GM18519 (cell line): Measurements from ENCODE around the gene ELAVL1.
"Not testable (repeated sequence)": the region's sequence is repeated elsewhere in the genome, so short reads cannot be mapped to it uniquely, and the experiment has no call there.

Source experiments
- ATAC-seq: cut with Tn5 transposase; IDR thresholded peaks from one replicate; pipeline ENCODE4 v1.9.1; 2021; ENCODE audit warnings: mild to moderate bottlenecking, moderate library complexity; ENCODE audit not compliant: unreplicated experiment, low FRiP score

ELAVL1 gene

DNA sequence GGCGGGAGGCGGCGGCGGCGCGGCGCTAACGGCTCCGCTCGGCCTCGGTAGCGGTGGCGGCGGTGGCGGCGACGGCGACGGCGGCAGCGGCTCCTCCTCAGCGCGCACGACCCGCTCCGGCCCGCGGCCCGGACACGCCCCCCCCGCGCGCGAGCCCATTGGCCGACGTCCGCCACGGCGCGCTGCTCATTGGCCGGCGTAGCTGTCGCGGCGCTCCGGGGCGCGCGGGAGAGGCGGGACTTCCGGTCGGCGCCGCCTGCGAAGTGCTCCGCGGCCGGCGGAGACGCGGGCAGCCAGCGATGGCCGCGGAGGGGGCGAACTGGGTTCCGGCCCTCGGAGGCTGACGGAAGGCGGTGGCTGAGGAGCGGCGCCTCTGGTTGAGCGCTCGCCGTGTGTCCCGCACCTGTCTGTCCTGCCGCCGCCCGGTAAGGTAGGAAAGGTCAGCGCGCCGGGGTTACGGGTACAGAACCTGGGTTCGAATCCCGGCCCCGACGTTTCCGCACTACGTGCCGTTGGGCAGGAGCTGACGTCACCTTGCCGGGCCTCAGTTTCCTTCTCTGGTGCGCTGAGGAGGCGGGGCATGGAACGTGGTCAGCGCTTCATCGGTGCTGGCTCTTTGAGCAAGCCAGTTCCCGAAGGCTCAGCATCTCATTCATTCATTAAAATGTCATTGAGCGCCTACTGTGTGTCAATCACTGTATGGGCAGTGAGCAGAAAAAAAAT is at the start of gene ELAVL1:
Gene ELAVL1 (minus strand): TSS at position 108 of the 723 bp plus-strand sequence. CDS start 13,826 bp downstream, outside the sequence.
- ATAC-seq: no peak

DNA sequence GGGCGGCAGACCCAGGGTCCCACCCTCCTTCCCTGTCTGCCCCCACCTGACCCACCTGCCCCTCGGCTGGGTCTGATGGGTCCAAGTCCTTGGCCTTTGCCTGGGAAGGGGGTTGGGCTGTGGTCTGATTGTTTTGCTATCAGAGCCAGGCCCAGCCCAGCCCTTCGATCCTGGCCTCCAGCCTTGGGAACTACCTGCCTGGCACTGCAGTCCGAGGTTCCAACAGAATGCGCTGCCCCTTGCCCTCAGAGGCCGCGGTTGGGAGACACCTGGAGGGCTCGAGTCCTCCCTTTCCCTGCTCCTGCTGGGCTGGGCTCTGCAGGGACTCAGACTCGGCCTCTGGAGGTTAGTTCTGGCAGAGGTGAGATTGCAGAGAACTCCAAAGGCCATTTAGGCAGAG is 48.7 kb upstream of the ELAVL1 start:
- no peak for ATAC-seq

DNA sequence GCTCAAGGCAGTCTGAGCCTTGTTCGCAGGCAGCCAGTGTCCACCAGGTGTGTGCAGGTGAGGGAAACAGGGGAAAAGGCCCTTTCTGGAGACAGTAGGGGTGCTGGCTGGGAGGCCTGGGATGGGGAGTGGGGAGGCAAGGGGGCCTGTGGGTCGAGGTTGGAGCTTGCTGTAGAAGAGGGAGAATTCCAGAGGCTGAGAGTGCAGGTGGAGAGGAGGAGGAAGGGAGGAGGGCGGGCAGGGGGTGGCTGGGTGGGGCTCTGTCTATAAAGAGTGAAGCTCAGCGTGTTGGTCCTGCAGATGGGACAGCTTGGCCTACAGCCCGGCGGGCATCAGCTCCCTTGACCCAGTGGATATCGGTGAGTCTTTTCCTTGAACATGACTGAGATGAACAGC is 47.0 kb upstream of the ELAVL1 start, which contains the start of gene CCL25:
Gene CCL25 (plus strand): TSS at position 297 of the 396 bp plus-strand sequence. CDS start 290 bp downstream, outside the sequence.
- ATAC-seq: no peak

DNA sequence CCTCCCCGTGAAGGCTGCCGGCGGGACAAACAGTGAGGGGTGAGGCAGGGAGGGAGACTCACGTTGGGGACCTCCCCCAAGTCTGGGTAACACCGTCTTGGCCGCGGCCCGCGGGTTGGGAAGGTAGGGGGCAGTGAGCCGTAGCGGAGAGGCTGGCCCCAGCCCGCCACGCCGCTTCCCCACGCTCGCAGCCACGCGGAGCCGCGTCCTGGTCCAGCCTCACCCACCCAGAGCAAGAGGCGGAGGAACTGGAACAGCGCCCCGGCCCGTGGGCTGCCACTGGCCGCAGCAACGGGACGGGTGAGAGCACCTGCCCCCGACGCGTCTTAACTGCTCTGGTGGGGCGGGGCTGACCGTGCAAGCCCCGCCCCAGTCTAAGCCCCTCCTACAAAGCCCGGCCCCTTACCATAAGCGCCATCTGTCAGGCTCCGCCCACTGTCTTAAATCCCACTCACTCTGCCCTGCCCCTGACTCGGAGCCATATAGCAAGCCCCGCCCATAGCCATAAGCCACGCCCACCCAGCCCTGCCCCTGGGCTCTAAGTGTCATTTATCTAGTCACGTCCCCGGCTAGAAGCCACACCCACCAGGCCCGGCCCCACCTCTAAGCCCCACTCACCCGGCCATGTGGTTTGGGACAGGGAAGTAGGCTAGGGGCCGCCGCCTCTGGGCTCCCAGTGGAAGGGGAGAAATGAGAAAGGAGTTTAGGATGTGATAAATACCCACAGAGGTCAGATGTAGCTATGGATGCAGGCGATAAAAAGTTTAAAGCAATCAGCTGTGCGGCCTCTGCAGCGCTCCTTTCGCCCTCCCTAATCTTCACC is 45.0 kb upstream of the ELAVL1 start:
- ATAC-seq: no peak

DNA sequence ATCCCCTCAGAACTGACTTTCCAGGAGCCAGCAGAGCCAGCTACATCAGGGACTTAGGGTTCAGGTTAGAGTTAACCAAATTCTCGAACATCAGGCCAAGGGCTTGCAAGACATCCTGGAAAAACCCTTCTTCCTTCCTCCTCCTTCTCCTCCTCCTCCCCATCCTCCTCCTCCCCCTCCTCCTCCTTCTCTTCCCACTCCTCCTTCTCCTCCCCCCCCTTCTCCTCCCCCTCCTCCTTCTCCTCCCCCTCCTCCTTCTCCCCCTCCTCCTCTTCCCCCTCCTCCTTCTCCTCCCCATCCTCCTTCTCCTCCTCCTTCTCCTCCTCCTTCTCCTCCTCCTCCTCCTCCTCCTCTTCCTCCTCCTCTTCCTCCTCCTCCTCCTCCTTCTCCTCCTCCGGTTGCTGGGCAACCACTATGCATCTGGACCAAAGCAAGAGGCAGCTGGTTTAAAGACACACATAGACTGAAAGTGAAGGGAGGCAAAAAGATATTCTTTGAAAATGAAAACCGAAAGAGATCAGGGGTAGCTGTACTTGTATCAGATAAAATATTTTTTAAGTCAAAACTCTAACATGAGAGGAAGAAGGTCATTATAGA is 41.2 kb upstream of the ELAVL1 start:
- ATAC-seq: no peak

DNA sequence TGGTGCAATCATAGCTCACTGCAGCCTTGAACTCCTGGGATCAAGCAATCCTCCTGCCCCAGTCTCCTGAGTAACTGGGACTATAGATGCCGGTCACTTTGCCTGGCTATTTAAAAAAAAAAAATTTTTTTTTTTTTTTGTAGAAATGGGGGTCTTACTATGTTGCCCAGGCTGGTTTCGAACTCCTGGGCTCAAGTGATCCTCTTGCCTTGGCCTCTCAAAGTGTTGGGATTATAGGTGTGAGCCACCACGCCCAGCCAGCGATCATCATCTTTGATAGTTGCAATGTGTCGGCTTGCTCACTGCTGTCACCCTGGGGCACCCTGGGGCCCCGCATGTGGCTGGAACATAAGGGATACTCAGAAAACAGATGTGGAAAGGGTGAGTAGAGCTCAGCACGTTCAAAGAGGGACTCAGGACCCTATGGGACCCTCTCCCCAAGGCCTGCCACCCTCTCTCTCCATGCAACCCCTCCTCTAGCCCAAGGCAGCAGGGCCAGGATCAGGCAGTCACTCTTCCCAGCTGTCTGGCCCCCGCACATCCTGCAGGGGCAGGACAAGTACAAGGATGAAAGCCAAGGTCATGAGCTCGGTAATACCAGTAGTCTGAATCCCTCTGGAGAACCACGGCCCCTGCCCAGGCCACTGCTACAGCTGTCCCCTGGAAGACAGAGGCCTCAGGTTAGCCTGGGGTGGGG is 40.6 kb upstream of the ELAVL1 start:
- ATAC-seq: no peak

DNA sequence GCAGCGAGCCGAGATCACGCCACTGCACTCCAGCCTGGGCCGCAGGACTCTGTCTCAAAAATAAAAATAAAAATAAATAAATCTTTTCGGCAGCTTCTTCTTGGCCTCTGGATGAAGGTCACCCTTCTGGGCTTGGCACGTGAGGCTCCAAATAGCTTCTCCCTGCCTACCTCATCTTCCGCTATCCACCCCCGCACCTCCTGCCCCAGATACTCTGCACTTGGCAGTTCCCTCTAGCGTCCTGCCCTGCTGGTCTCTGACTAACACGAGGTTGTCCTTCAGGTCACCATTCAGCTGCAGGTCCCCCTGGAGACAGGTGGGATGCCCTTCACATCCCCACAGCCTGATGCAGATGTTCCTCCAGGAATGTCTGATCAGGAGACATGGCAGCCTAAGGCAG is 38.6 kb upstream of the ELAVL1 start:
- ATAC-seq: no peak

DNA sequence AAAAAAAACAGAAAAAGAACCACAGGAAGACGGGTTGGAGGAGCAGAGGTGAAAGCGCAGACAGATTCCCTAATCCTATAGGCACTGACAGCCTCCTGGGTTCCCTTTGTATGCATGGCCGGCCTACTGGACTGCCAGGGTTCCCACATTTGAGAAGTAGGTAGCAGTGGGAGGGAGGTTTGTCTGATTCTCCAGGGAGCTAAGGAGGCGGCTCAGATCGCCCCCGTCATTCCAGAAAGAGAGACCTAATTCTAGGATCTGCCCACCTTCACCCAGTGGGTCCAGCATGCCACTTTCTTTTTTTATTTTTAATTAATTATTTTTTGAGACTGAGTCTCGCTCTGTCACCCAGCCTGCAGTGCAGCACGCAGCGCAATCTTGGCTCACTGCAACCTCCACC is 37.5 kb upstream of the ELAVL1 start:
- no peak for ATAC-seq

DNA sequence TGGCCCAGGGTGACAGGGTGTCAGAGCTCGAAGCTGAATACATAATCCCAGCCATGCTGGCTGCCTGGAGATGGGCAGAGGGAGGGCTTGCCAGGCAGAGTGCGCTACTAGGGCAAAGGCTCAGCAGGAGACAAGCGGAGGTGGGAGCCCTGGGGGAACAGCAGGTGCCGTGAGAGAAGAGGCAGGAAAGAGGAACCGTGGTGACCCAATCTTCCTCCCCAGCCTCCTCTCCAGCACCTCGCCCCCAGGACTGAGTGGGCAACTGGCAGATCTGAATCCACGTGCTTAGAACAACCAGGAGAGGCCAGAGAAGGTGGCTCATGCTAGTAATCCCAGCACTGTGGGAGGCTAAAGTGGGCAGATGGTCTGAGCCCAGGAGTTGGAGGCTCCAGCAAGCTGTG is 36.1 kb upstream of the ELAVL1 start:
- no peak for ATAC-seq

DNA sequence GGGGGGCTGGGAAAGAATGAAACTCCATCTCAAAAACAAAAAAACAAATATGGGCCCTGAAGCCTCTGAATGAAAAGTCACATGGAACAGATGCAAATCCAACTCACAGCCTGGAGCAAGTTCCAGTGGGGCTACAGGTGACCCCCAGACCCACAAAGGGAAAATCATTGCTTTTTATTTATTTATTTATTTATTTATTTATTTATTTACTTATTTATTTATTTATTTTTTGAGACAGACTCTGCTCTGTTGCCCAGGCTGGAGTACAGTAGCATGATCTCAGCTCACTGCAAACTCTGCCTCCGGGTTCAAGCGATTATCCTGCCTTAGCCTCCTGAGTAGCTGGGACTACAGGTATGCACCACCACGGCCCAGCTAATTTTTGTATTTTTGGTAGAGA is 33.8 kb upstream of the ELAVL1 start:
- no peak for ATAC-seq

DNA sequence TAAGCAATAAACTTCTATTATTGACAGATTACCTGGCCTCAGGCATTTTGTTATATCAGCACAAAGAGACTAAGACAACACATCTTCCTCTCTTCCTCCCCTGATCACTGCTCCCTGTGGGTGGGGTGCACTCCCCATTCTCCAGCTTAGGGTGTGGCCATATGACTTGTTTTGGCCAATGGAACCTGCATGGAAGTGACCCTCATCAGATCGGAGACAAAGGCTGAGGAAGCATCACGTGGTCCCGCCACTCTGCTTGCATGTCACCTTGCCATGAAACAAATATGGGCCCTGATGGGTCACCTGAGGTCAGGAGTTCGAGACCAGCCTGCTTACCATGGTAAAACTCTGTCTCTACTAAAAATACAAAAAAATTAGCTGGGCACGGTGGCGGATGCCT is 33.4 kb upstream of the ELAVL1 start:
- no peak for ATAC-seq

DNA sequence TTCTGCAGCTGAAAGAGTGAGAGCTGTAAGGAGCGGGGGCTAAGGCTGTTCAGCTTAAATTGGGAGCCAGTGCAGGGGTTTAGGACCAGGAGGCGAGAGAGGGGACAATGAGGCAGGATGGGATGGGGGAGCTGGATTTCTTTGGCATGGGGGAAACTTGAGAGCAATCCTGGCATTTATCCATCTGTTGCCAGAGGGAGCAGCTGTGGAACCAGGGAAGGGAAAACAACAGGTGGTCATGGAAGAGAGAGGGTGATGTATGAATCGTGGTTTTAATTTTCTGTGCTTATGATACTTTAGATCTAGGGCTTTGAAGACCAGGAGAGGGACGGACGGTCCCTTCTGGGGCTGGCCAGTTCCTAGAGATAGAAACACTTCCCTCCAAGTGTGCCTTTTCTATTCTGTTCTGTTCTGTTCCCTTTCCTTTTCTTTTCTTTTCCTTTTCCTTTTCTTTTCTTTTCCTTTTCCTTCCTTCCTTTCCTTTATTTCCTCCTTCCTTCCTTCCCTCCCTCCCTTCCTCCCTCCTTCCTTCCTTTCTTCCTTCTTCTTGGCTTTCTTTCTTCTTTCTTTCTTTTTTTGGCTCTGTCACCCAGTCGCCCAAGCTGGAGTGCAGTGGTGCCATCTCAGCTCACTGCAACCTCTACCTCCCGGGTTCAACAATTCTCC is 31.1 kb upstream of the ELAVL1 start:
- no peak for ATAC-seq

DNA sequence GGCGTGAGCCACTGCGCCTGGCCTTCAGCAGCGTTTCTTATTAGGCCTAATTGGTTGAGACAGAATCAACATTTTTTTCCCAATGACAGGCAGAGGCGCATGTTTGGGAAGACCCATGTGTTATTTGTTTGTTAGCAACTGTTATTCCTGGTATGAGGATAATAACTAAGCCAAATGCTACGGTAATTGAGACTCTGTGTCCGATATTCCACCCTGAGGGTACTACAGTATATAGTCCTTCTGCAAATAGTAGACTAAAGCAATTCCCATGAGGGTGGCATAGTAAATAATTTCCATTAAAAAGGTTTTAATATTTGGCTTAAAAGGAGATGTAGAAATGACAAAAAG is 28.7 kb upstream of the ELAVL1 start:
- ATAC-seq: no peak

DNA sequence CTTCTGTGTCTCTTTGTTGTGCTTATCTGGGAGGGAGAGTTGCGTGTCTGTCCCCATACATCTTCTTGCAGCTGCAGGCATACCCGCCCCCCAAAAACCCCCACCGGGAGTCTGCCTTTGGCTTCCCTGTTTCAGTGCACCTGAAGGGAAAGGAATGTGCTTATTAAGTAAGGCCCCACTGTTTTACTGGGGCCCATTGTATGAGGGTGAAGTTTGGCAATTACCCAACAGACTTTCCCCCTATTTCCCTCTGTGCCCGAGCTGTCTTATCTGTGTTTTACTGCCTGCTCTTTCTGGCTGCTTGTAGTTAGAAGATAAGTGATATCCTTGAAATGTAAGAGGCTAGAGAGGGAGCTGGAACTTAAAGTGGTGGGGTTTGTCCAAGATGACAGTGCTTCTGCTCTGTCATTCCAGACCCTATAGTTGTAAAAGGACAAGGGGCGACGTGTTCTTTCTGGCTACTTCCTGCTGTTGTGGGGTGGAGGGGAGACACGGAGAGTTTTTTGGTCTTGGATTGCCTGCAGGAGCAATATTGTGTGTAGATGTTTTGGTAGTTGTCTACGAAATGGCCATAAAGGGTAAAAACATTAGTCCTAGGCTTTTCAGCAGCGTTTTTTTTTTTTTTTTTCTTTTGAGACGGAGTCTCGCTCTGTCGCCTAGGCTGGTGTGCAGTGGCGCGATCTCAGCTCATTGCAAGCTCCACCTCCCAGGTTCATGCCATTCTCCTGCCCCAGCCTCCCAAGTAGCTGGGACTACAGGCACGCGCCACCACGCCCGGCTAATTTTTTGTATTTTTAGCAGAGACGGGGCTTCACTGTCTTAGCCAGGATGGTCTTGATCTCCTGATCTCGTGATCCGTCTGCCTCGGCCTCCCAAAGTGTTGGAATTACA is 28.1 kb upstream of the ELAVL1 start:
- ATAC-seq: not testable (repeated sequence)

DNA sequence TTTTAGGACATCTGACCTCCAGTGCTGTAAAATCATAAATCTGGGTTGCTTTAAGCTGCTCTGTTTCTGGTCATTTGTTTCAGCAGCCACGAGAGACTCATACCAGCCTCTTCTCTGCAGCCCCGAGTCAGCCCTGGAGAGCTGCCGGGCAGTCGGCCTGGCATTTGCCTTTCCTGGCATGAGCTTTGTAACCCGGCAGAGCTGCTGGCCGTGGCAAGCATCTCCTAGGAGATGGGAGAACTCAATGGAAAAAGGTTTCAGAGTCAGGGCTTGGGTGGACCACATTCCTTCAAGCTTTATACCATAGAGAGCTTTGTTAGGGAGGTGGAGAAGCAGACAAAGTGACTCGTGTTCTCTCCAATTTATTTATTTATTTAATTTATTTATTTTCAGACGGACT is 25.5 kb upstream of the ELAVL1 start:
- no peak for ATAC-seq

DNA sequence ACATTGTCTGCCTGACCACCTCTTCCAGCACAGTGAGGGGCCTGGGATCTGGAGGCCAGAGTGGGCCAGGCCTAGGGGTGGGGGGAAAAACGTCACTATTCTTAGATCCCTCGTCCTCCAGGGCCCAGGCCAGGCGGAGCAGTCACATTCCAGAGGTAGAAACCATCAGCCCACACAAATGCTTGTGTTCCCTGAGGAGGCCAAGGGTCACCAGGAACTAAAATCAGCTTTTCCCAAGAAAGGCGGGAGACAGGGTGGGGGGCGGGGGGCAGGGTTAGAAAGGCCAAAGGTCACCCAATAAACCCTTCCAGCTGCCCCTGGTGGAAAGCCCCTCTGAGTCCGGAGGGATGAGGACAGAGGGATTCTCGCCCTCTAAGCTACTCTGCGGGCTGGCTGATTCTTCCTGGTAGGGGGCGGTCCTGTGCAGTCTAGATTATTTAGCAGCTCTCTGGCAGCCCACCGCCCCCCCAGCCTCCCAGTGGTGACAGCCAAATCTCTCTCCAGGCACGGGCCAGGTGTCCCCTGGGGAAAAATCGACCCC is 23.6 kb upstream of the ELAVL1 start:
- no peak for ATAC-seq

DNA sequence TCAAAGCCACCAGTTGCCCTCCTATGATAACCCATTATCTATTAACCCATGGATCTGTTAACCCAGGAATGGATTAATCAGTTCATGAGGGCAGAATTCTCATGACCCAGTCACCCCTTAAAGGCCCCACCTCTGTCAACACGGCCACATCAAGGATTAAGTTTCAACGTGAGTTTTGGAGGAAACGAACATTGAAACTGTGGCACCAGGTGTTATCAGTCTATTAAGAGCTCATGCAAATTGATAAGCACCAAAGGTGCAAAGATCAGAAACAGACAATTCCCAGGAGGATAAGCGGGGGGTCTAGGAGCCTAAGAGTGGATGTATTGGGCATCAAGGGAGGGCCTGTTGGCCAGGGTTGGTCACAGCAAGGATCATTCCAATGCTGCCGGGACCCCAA is 19.9 kb upstream of the ELAVL1 start:
- ATAC-seq: no peak

DNA sequence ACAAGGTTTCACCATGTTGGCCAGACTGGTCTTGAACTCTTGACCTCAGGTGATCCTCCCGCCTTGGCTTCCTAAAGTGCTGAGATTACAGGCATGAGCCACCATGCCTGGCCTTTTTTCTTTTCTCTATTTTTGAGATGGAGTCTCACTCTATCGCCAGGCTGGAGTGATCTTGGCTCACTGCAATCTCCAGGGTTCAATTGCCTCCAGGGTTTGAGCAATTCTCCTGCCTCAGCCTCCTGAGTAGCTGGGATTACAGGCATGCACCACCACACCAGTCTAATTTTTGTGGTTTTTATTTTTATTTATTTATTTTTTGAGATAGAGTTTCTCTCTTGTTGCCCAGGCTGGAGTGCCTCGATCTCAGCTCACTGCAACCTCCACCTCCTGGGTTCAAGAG is 18.8 kb upstream of the ELAVL1 start:
- ATAC-seq: not testable (repeated sequence)

DNA sequence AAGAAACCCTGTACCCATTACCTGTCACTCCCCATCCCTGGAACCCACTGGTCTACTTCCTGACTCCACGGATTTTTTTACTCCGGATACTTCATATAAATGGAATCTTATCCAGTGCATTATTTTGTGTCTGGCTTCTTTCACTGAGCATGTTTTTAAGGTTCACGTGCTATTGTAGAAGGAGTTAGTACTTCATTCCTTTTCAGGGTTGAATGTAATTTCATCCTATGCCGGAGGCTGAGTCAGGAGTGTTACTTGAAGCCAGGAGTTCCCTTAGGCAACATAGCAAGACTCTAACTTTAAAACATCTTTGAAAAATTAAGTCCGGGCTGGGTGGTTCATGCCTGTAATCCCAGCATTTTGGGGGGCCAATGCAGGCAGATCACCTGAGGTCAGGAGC is 17.9 kb upstream of the ELAVL1 start:
- no peak for ATAC-seq
